Chondrocyte (in vitro differentiated cells): Measurements from ENCODE around the gene ACAA1. TPM values are rescaled to one million over a fixed set of nuclear protein-coding genes. Genes with fewer than 3 reads are reported as not detected.

Experiments
- DNase-seq: peaks from one replicate; pipeline ENCODE4 v3.0.0; 2021; ENCODE audit warnings: mixed read lengths, low spot score
- H3K27ac Mint-ChIP-seq: one replicate; pipeline ENCODE4 v1.8.0; 2021; ENCODE audit warnings: mild to moderate bottlenecking, moderate library complexity, mixed read lengths; ENCODE audit not compliant: unreplicated experiment
- H3K27me3 Mint-ChIP-seq: 2 replicates; pipeline ENCODE4 v1.8.0; 2021; ENCODE audit warnings: low read depth, mixed read lengths
- H3K36me3 Mint-ChIP-seq: 2 replicates; pipeline ENCODE4 v1.8.0; 2021; ENCODE audit warnings: low read depth, mixed read lengths
- H3K4me1 Mint-ChIP-seq: 2 replicates; pipeline ENCODE4 v1.8.0; 2021; ENCODE audit warnings: low read depth, mild to moderate bottlenecking, mixed read lengths
- H3K4me3 Mint-ChIP-seq: one replicate; pipeline ENCODE4 v1.8.0; 2021; ENCODE audit warnings: mild to moderate bottlenecking, moderate library complexity, mixed read lengths; ENCODE audit not compliant: unreplicated experiment
- H3K9me3 Mint-ChIP-seq: 2 replicates; pipeline ENCODE4 v1.8.0; 2021; ENCODE audit warnings: low read depth, mixed read lengths
- total RNA-seq: library from RNA; stranded (reverse); gene quantifications from 3 replicates; pipeline ENCODE4 v1.2.1, GENCODE V29; 2021
- TF ChIP-seq, protein P1 (sequence below): fragments of 200-600 bp; sonication (generic); IDR thresholded peaks from 2 replicates; pipeline ENCODE4 v1.5.0; 2021; ENCODE audit warnings: antibody characterized with exemption, mild to moderate bottlenecking, moderate library complexity

The ACAA1 gene
- total RNA-seq, 1 donor from 2014 or later, result 48.6 TPM

DNA sequence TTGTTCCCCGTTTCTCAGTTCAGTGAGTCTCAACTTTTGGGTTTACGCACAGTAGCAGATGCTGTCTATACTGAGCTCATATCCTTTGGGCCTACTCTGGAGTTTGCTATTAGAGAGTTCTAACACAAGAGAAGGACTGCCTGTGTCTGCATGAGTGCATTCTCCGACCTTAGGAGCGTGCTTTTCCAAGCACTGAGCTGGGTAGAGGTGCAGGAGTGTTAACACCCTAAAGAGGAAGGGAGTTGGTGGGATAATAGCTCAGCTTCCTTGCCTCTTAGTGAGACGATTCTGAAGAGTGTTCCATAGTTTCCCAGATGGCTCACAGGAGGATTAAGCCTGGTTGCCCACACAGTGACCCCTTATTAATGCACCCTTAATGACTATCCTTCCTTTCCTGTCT is 21.5 kb upstream of the ACAA1 start:
- Mint-ChIP-seq H3K4me1 (no peaks in the 10 kb centered on the region), H3K36me3 (no peaks in the 10 kb centered on the region), H3K27ac (no peak overlapping the region), H3K4me3 (no peak overlapping the region), H3K9me3 (no peaks in the 10 kb centered on the region), H3K27me3 (no peaks in the 10 kb centered on the region)
- TF ChIP-seq, protein P1, sequence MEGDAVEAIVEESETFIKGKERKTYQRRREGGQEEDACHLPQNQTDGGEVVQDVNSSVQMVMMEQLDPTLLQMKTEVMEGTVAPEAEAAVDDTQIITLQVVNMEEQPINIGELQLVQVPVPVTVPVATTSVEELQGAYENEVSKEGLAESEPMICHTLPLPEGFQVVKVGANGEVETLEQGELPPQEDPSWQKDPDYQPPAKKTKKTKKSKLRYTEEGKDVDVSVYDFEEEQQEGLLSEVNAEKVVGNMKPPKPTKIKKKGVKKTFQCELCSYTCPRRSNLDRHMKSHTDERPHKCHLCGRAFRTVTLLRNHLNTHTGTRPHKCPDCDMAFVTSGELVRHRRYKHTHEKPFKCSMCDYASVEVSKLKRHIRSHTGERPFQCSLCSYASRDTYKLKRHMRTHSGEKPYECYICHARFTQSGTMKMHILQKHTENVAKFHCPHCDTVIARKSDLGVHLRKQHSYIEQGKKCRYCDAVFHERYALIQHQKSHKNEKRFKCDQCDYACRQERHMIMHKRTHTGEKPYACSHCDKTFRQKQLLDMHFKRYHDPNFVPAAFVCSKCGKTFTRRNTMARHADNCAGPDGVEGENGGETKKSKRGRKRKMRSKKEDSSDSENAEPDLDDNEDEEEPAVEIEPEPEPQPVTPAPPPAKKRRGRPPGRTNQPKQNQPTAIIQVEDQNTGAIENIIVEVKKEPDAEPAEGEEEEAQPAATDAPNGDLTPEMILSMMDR, result no peak
- no peak for DNase-seq

DNA sequence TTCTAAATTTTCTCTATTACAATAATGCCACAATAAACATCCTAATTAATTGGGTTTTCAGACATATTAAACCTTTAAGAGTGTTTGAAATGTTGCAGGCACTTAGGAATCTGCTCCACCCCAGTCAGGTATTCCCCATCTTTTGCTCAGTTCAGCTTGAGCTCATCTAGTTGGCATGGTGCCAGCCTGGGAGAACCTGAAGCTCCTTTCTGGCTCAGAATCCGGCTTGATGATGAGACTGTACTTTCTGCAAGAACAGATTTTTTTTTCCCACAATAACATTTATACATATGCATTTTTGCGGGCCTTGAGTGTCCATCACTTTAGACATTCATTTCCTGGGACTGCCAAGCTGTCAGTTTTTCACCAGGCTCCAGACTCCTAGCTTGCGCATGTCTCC is 20.7 kb upstream of the ACAA1 start:
- no peak for DNase-seq
- H3K4me3 Mint-ChIP-seq, result no peak overlapping the region
- TF ChIP-seq, protein P1, result no peak
- H3K9me3 Mint-ChIP-seq, result no peaks in the 10 kb centered on the region
- no peak overlapping the region for H3K27ac Mint-ChIP-seq
- no peaks in the 10 kb centered on the region for H3K36me3 Mint-ChIP-seq
- H3K4me1 Mint-ChIP-seq, result no peaks in the 10 kb centered on the region
- H3K27me3 Mint-ChIP-seq, result no peaks in the 10 kb centered on the region

DNA sequence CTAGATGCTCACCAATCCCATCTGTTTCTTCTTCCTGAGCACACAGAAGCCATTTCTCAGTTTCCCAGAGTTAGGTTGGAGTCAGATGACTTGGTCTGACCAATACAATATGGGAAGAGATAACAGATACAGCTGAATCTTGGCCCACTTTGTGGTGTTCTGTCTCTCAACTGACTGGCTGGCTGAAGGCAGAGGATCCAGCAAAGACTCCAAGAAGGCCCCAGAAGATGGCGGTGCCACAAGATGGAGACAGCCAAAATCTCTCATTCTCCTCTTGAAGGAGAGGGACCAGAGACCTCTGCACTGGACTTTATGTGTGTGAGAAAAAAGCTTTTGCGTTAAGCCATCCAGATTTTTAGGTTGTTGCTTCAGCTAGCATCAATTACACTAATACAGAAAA is 20.2 kb upstream of the ACAA1 start:
- no peaks in the 10 kb centered on the region for H3K27me3 Mint-ChIP-seq
- no peak overlapping the region for H3K4me3 Mint-ChIP-seq
- no peaks in the 10 kb centered on the region for H3K36me3 Mint-ChIP-seq
- DNase-seq, result no peak
- TF ChIP-seq, protein P1, result no peak
- H3K4me1 Mint-ChIP-seq, result no peaks in the 10 kb centered on the region
- H3K9me3 Mint-ChIP-seq, result no peaks in the 10 kb centered on the region
- H3K27ac Mint-ChIP-seq, result no peak overlapping the region

DNA sequence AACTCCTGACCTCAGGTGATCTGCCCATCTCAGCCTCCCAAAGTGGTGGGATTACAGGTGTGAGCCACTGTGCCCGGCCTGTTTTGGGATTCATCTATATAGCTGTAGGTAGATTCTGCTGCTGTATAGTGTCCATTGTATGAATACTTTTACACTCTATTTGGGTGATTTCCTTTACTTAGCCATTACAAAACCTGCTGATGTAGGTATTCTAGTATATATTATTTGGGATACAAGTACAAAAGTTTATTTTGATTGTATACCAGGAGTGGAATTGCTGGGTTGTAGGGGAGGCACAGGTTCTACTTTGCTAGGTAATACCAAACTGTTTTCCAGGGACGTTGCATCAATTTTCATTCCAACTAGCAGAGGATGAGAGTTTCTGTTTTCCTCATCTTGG is 18.9 kb upstream of the ACAA1 start:
- TF ChIP-seq, protein P1, result no peak
- H3K9me3 Mint-ChIP-seq, result no peaks in the 10 kb centered on the region

DNA sequence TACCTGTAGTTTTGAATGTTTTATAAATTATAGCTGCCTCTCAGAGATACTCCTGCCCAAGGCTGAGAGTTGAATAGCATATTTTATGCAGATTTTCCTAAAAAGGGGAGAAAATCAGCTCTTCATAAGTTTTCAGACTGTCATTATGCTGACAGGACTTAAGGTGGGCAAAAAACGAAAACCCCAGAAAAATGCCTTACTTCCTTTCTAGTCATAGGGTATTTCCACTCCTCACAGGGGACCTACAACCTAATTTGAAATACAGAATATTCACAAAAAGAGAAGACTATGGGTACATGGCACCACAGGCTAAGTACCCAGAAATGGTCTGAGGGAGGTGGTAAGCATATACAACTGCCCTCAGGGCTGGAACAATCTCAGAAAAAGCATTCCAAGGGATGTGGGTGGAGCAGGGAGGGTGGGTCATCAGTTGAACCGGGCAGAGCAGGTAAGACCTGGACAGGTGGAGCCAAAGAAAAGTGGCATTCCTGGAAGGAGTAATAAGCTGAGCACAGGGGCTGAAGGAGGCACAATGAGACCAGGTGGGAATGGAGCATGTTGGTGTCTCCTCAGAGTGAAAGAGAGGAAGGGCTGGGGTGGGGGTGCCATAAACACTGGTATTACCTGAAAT is 17.8 kb upstream of the ACAA1 start:
- no peak for DNase-seq
- TF ChIP-seq, protein P1, result no peak
- H3K36me3 Mint-ChIP-seq, result no peaks in the 10 kb centered on the region
- no peak overlapping the region for H3K27ac Mint-ChIP-seq
- H3K9me3 Mint-ChIP-seq, result no peaks in the 10 kb centered on the region
- no peaks in the 10 kb centered on the region for H3K27me3 Mint-ChIP-seq
- no peaks in the 10 kb centered on the region for H3K4me1 Mint-ChIP-seq
- no peak overlapping the region for H3K4me3 Mint-ChIP-seq

More for the DNA sequence above, 18.9 kb upstream of the ACAA1 start:
- no peak overlapping the region for H3K4me3 Mint-ChIP-seq
- no peaks in the 10 kb centered on the region for H3K36me3 Mint-ChIP-seq
- H3K4me1 Mint-ChIP-seq, result no peaks in the 10 kb centered on the region
- H3K27me3 Mint-ChIP-seq, result no peaks in the 10 kb centered on the region
- DNase-seq, result no peak
- no peak overlapping the region for H3K27ac Mint-ChIP-seq
